SK-N-SH (cell line): ENCODE results near the gene MFAP2. TPM values are rescaled to one million over a fixed set of nuclear protein-coding genes. Genes with fewer than 3 reads are reported as not detected.

Experiments used
- CTCF ChIA-PET: fragments of 300-600, 350-600 bp; formaldehyde crosslinking; extraction: SDS; loops from one replicate; lab custom pipeline; 2021; lab: Yijun Ruan, JAX
- POLR2A ChIA-PET: fragments of 350-600 bp; sonication (Branson Sonifier 250); formaldehyde crosslinking; extraction: SDS; loops from one replicate; lab custom pipeline; 2020; ENCODE audit warnings: antibody characterized with exemption, inconsistent platforms; lab: Yijun Ruan, JAX
- DNase-seq: peaks from one replicate; pipeline ENCODE4 v3.0.0; 2012
- H2AFZ ChIP-seq: fragments of 200-600 bp; sonication (generic); 2 replicates; pipeline ENCODE4 v1.8.1; 2016; ENCODE audit warnings: antibody characterized with exemption, mild to moderate bottlenecking, low read depth
- H3F3A ChIP-seq: fragments of 200-600 bp; sonication (generic); replicated peaks from 2 replicates; pipeline ENCODE3; 2016; ENCODE audit warnings: antibody characterized with exemption, mild to moderate bottlenecking; ENCODE audit not compliant: insufficient read depth
- H3K27ac ChIP-seq, 2 experiments: fragments of 200-500 bp in 1 of 2; fragments of 200-600 bp in 1 of 2; sonication (Bioruptor generic) in 1 of 2; sonication (generic), shearing (Covaris generic) in 1 of 2; 2 replicates each; pipeline versions ENCODE4 v1.5.1 to v1.6.1; 2014 to 2016; ENCODE audit warnings: low read depth in 2 of 2, inconsistent platforms in 1 of 2, low read length in 1 of 2, mild to moderate bottlenecking in 1 of 2, mixed read lengths in 1 of 2
- H3K27me3 ChIP-seq: fragments of 200-600 bp; sonication (generic), shearing (Covaris generic); 2 replicates; pipeline ENCODE4 v1.6.1; 2016; ENCODE audit warnings: mixed run types; ENCODE audit not compliant: insufficient read depth
- H3K36me3 ChIP-seq, 2 experiments: fragments of 200-500 bp in 1 of 2; fragments of 200-600 bp in 1 of 2; sonication (Bioruptor generic) in 1 of 2; sonication (generic) in 1 of 2; replicated peaks in 1 of 2; 2 replicates each; pipeline versions ENCODE3 to v1.5.1; 2014 to 2016; ENCODE audit warnings: low read length in 1 of 2, mild to moderate bottlenecking in 1 of 2; ENCODE audit not compliant: insufficient read depth in 2 of 2, control insufficient read depth in 1 of 2
- H3K4me1 ChIP-seq, 2 experiments: fragments of 200-500 bp in 1 of 2; fragments of 200-600 bp in 1 of 2; sonication (Bioruptor generic) in 1 of 2; sonication (generic), shearing (Covaris generic) in 1 of 2; 2 replicates each; pipeline versions ENCODE4 v1.5.1 to v1.6.1; 2014 to 2016; ENCODE audit warnings: low read depth in 1 of 2, low read length in 1 of 2, mixed run types in 1 of 2; ENCODE audit not compliant: insufficient read depth in 2 of 2, control insufficient read depth in 1 of 2
- H3K4me2 ChIP-seq: fragments of 200-600 bp; sonication (generic), shearing (Covaris generic); 2 replicates; pipeline ENCODE4 v1.6.1; 2017; ENCODE audit warnings: mixed run types
- H3K4me3 ChIP-seq, 2 experiments: fragments of 200-500 bp in 1 of 2; fragments of 200-600 bp in 1 of 2; sonication (Bioruptor generic) in 1 of 2; sonication (generic), shearing (Covaris generic) in 1 of 2; 2 replicates each; pipeline versions ENCODE4 v1.5.1 to v1.8.1; 2014 to 2016; ENCODE audit warnings: low read depth in 2 of 2, inconsistent platforms in 1 of 2, low read length in 1 of 2, mild to moderate bottlenecking in 1 of 2, mixed read lengths in 1 of 2, moderate library complexity in 1 of 2
- H3K79me2 ChIP-seq: fragments of 200-600 bp; sonication (generic); 2 replicates; pipeline ENCODE4 v1.8.1; 2017; ENCODE audit warnings: mild to moderate bottlenecking; ENCODE audit not compliant: insufficient read depth
- H3K9ac ChIP-seq: fragments of 200-600 bp; sonication (generic); 2 replicates; pipeline ENCODE4 v1.6.1; 2017; ENCODE audit warnings: mixed run types
- H3K9me2 ChIP-seq: fragments of 200-600 bp; sonication (generic); 2 replicates; pipeline ENCODE4 v1.6.1; 2017; ENCODE audit warnings: mixed run types
- H3K9me3 ChIP-seq: fragments of 200-600 bp; sonication (generic); 2 replicates; pipeline ENCODE4 v1.6.1; 2017; ENCODE audit warnings: mixed run types, mild to moderate bottlenecking, moderate library complexity
- H4K20me1 ChIP-seq: fragments of 200-600 bp; sonication (generic); 2 replicates; pipeline ENCODE4 v1.6.1; 2017; ENCODE audit warnings: mild to moderate bottlenecking, mixed run types; ENCODE audit not compliant: insufficient read depth
- CHD2 ChIP-seq: fragments of 150-350 bp; IDR thresholded peaks from 2 replicates; pipeline ENCODE4 v1.6.1; 2018; ENCODE audit warnings: low read length; ENCODE audit not compliant: partially characterized antibody
- FOXJ3 ChIP-seq: sonication (generic); formaldehyde crosslinking; IDR thresholded peaks from 2 replicates; pipeline ENCODE4 v1.5.1; 2020; ENCODE audit warnings: mild to moderate bottlenecking, missing genetic modification reagents
- GATA2 ChIP-seq: sonication (generic); formaldehyde crosslinking; IDR thresholded peaks from 2 replicates; pipeline ENCODE4 v1.5.0; 2020; ENCODE audit warnings: mild to moderate bottlenecking, missing genetic modification reagents
- JUND ChIP-seq: IDR thresholded peaks from 2 replicates; pipeline ENCODE4 v1.4.0; 2012
- MEF2A ChIP-seq: IDR thresholded peaks from 2 replicates; pipeline ENCODE4 v1.4.0; 2012; ENCODE audit warnings: low read depth, borderline replicate concordance
- POLR2AphosphoS5 ChIP-seq: IDR thresholded peaks from 2 replicates; pipeline ENCODE4 v1.6.1; 2012; ENCODE audit warnings: low read depth, low read length
- RAD21 ChIP-seq: IDR thresholded peaks from 2 replicates; pipeline ENCODE4 v1.6.1; 2012; ENCODE audit warnings: mild to moderate bottlenecking, low read length
- RFX5 ChIP-seq: IDR thresholded peaks from 2 replicates; pipeline ENCODE4 v1.6.1; 2012; ENCODE audit warnings: mild to moderate bottlenecking, improper control_type of control experiment, low read length
- RXRA ChIP-seq: IDR thresholded peaks from 2 replicates; pipeline ENCODE4 v1.4.0; 2012; ENCODE audit warnings: low read depth, mild to moderate bottlenecking, borderline replicate concordance
- SIN3A ChIP-seq: IDR thresholded peaks from 2 replicates; pipeline ENCODE4 v1.6.1; 2012; ENCODE audit warnings: low read depth, mild to moderate bottlenecking, low read length, moderate library complexity, borderline replicate concordance
- SMC3 ChIP-seq: IDR thresholded peaks from 2 replicates; pipeline ENCODE4 v1.6.1; 2012; ENCODE audit warnings: low read depth, low read length, improper control_type of control experiment
- TCF12 ChIP-seq: IDR thresholded peaks from 2 replicates; pipeline ENCODE4 v1.4.0; 2012
- TEAD4 ChIP-seq: IDR thresholded peaks from 2 replicates; pipeline ENCODE4 v1.4.0; 2012; ENCODE audit warnings: mild to moderate bottlenecking, borderline replicate concordance; ENCODE audit not compliant: insufficient read depth
- YY1 ChIP-seq: IDR thresholded peaks from 2 replicates; pipeline ENCODE4 v1.4.0; 2012; ENCODE audit warnings: low read depth, mild to moderate bottlenecking
- WGBS: methylation state at CpG from one replicate; pipeline ENCODE4 v1.1.6; 2017; ENCODE audit warnings: low lambda C conversion rate; 5-methylcytosine and 5-hydroxymethylcytosine counted together
- polyA plus RNA-seq, 3 experiments: library from polyadenylated mRNA; depleted of rRNA; stranded (reverse); fragments of >200 nt; gene quantifications; 2 replicates each; pipeline ENCODE4 v1.2.3, GENCODE V29; 2012
- TF ChIP-seq, protein P1 (sequence below): IDR thresholded peaks from 2 replicates; pipeline ENCODE4; 2012
- TF ChIP-seq, protein P2 (sequence below): IDR thresholded peaks from 2 replicates; pipeline ENCODE4 v1.4.0; 2012; ENCODE audit warnings: low read depth
- TF ChIP-seq, protein P3 (sequence below): fragments of 150-350 bp; IDR thresholded peaks from 2 replicates; pipeline ENCODE4 v1.6.1; 2016; ENCODE audit warnings: mild to moderate bottlenecking, low read depth, low read length
- TF ChIP-seq, protein P4 (sequence below): IDR thresholded peaks from 2 replicates; pipeline ENCODE4 v1.4.0; 2012; ENCODE audit warnings: low read depth, borderline replicate concordance
- TF ChIP-seq, protein P5 (sequence below): IDR thresholded peaks from 2 replicates; pipeline ENCODE4 v1.6.1; 2012; ENCODE audit warnings: mild to moderate bottlenecking, low read depth, low read length, moderate library complexity
- TF ChIP-seq, protein P6 (sequence below): fragments of 200-600 bp; sonication (generic); IDR thresholded peaks from 2 replicates; pipeline ENCODE4 v1.6.1; 2017; ENCODE audit warnings: antibody characterized with exemption, mild to moderate bottlenecking, moderate library complexity

MFAP2 gene
- polyA plus RNA-seq, 1 of the 3 experiments (the other 2 are of a cell fraction), result 189 TPM

DNA sequence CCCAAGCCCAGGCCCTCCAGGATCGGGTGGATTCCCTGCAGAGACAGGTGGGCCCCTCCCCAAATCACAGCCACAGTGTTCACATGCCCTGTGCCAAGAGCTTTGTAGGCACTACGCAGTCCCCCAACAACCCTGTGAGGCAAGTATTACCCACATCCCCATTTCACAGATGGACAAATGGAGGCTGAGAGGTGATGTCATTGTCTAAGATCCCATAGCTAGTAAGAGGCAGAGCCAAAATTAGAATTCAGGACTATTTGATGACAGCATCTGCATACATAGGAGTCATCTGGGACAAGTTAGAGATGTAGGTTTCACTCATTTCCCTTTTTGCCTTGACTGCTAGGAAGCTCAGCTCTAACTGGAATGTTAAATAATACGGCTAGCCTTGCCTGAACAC, 12.0 kb downstream of the MFAP2 start:
- WGBS, result 100% methylated on average over 2 of the region's 3 CpGs
- no peaks in the 10 kb centered on the region for H3K27me3 ChIP-seq
- H3K4me2 ChIP-seq, result no peak overlapping the region
- H3K4me1 ChIP-seq, result peaks cover 11 to 33% of the 10 kb centered on the region in 2 experiments; a peak in 2 of 4 replicates
- H3K27ac ChIP-seq, result no peak overlapping the region
- H3K9me2 ChIP-seq, result no peaks in the 10 kb centered on the region
- POLR2A ChIA-PET, result no interaction called here
- H3K9ac ChIP-seq, result no peak overlapping the region
- TF ChIP-seq, protein P1, sequence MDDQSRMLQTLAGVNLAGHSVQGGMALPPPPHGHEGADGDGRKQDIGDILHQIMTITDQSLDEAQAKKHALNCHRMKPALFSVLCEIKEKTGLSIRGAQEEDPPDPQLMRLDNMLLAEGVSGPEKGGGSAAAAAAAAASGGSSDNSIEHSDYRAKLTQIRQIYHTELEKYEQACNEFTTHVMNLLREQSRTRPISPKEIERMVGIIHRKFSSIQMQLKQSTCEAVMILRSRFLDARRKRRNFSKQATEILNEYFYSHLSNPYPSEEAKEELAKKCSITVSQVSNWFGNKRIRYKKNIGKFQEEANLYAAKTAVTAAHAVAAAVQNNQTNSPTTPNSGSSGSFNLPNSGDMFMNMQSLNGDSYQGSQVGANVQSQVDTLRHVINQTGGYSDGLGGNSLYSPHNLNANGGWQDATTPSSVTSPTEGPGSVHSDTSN, result no peak
- TF ChIP-seq RFX5, result no peak
- TF ChIP-seq MEF2A, result no peak
- no peak for TF ChIP-seq TCF12
- TF ChIP-seq, protein P2, sequence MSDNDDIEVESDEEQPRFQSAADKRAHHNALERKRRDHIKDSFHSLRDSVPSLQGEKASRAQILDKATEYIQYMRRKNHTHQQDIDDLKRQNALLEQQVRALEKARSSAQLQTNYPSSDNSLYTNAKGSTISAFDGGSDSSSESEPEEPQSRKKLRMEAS, result no peak
- TF ChIP-seq RAD21, result no peak
- no peak for TF ChIP-seq CHD2
- TF ChIP-seq JUND, result no peak
- TF ChIP-seq POLR2AphosphoS5, result no peak
- TF ChIP-seq YY1, result no peak
- TF ChIP-seq, protein P3, sequence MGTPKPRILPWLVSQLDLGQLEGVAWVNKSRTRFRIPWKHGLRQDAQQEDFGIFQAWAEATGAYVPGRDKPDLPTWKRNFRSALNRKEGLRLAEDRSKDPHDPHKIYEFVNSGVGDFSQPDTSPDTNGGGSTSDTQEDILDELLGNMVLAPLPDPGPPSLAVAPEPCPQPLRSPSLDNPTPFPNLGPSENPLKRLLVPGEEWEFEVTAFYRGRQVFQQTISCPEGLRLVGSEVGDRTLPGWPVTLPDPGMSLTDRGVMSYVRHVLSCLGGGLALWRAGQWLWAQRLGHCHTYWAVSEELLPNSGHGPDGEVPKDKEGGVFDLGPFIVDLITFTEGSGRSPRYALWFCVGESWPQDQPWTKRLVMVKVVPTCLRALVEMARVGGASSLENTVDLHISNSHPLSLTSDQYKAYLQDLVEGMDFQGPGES, result no peak
- TF ChIP-seq GATA2 (CRISPR knock-in tag), result no peak
- TF ChIP-seq, protein P4, sequence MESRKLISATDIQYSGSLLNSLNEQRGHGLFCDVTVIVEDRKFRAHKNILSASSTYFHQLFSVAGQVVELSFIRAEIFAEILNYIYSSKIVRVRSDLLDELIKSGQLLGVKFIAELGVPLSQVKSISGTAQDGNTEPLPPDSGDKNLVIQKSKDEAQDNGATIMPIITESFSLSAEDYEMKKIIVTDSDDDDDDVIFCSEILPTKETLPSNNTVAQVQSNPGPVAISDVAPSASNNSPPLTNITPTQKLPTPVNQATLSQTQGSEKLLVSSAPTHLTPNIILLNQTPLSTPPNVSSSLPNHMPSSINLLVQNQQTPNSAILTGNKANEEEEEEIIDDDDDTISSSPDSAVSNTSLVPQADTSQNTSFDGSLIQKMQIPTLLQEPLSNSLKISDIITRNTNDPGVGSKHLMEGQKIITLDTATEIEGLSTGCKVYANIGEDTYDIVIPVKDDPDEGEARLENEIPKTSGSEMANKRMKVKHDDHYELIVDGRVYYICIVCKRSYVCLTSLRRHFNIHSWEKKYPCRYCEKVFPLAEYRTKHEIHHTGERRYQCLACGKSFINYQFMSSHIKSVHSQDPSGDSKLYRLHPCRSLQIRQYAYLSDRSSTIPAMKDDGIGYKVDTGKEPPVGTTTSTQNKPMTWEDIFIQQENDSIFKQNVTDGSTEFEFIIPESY, result no peak
- no peak for TF ChIP-seq RXRA
- no peak for TF ChIP-seq TEAD4
- no peak for TF ChIP-seq SMC3
- TF ChIP-seq, protein P5, sequence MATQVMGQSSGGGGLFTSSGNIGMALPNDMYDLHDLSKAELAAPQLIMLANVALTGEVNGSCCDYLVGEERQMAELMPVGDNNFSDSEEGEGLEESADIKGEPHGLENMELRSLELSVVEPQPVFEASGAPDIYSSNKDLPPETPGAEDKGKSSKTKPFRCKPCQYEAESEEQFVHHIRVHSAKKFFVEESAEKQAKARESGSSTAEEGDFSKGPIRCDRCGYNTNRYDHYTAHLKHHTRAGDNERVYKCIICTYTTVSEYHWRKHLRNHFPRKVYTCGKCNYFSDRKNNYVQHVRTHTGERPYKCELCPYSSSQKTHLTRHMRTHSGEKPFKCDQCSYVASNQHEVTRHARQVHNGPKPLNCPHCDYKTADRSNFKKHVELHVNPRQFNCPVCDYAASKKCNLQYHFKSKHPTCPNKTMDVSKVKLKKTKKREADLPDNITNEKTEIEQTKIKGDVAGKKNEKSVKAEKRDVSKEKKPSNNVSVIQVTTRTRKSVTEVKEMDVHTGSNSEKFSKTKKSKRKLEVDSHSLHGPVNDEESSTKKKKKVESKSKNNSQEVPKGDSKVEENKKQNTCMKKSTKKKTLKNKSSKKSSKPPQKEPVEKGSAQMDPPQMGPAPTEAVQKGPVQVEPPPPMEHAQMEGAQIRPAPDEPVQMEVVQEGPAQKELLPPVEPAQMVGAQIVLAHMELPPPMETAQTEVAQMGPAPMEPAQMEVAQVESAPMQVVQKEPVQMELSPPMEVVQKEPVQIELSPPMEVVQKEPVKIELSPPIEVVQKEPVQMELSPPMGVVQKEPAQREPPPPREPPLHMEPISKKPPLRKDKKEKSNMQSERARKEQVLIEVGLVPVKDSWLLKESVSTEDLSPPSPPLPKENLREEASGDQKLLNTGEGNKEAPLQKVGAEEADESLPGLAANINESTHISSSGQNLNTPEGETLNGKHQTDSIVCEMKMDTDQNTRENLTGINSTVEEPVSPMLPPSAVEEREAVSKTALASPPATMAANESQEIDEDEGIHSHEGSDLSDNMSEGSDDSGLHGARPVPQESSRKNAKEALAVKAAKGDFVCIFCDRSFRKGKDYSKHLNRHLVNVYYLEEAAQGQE, result no peak
- TF ChIP-seq FOXJ3, result no peak
- TF ChIP-seq, protein P6, sequence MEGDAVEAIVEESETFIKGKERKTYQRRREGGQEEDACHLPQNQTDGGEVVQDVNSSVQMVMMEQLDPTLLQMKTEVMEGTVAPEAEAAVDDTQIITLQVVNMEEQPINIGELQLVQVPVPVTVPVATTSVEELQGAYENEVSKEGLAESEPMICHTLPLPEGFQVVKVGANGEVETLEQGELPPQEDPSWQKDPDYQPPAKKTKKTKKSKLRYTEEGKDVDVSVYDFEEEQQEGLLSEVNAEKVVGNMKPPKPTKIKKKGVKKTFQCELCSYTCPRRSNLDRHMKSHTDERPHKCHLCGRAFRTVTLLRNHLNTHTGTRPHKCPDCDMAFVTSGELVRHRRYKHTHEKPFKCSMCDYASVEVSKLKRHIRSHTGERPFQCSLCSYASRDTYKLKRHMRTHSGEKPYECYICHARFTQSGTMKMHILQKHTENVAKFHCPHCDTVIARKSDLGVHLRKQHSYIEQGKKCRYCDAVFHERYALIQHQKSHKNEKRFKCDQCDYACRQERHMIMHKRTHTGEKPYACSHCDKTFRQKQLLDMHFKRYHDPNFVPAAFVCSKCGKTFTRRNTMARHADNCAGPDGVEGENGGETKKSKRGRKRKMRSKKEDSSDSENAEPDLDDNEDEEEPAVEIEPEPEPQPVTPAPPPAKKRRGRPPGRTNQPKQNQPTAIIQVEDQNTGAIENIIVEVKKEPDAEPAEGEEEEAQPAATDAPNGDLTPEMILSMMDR, result no peak
- TF ChIP-seq SIN3A, result no peak
- TF ChIP-seq, all 33 proteins: peak for 0
- CTCF ChIA-PET, result interaction anchor here (0.8 to 20.3 kb wide), 4 partner anchors 10 to 74 kb away, joined by 3 to 408 read pairs (median 8); partner anchors contain the start of gene SDHB
- no peak overlapping the region for H2AFZ ChIP-seq
- no peaks in the 10 kb centered on the region for H3K9me3 ChIP-seq
- no peak overlapping the region for H3K4me3 ChIP-seq
- DNase-seq, result no peak
- no peaks in the 10 kb centered on the region for H3K79me2 ChIP-seq
- H3F3A ChIP-seq, result peaks cover 16% of the 10 kb centered on the region
- H4K20me1 ChIP-seq, result peaks cover 15% of the 10 kb centered on the region; the same call in 1 of the 2 replicates
- H3K36me3 ChIP-seq, result peaks cover 6 to 16% of the 10 kb centered on the region in 2 experiments
